IPS-NIHi11 (cell line): ENCODE data around the gene FN3KRP.
A peak's percentile ranks its signal among the peaks of the same experiment; 100 is the strongest.

Experiments
- DNase-seq: peaks from one replicate; pipeline ENCODE4 v3.0.0; 2012; ENCODE audit warnings: mixed read lengths, low spot score

Gene FN3KRP

GRCh38 chr17:82716203-82717010, at the start of gene FN3KRP:
Gene FN3KRP, plus strand, starts transcription at chr17:82716706. Its CDS starts 50 bp downstream, at chr17:82716756.
- DNase-seq: peak; percentile 99

DNA sequence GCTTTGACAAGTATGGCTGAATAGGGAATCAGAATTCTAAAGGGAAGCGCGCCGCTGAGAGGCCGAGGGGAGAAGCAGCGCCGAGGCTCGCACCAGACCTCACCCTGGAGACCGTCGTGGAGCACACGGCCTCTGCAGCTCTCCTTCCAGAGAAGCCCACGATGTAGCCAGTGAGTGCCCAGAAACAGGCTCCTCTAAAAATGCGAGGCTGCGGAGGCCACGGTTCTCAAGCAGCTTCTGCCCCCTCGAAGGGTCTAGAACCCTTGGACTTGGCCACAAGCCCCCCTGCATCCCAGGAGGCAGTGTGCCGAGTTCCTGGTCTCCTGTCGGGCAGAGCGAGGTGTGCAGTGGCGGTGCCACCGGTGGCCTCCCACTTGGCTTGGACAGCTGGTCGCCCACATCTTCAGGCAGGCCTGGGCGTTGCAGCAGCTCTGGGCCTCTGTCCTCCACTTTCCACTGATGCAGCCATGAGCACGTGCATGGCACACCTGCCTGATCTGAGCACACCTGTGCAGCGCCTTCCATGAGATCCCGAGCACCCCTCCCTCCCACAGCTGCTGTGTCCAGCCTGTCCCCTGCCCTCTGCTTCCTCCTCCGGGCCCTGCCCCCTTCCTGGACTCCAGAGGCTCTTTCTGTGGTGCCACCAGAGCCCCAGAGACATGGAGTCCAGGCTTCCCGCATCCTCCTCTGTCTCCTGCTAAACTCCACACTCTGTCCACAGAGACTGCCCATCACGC, 49.4 kb upstream of the FN3KRP start:
- DNase-seq: no peak

- DNase-seq: no peak
Measured at GRCh38 chr17:82667668-82668000, 48.9 kb upstream of the FN3KRP start.

DNA sequence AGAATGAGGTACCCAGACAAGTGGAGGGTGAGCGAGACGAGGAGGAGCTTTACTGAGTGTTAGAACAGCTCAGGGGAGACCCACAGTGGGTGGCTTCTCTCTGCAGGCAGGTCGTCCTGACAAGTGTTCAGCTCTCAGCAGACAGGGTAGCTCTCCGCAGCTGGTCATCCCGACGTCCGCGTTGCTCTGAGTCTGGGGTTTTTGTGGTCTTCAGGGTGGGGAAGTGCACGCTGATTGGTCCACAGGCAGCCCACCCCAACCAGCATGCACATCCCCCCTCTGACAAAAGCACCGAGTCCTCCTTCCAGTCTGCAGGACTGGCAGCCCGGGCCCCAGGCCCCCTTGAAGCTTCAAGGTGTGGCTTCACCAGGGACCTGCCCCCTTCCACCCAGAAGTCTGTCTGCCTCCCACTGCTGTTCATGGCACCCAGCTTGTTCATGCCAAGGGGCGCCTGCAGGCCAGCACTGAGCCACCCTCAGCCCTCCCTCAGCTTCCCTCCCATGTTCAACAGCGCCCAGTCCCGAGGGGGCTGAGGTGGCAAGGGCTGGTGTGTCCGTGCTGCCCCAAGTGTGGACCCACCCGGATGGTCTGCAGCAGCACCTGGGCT, 48.4 kb upstream of the FN3KRP start:
- DNase-seq: no peak

DNA sequence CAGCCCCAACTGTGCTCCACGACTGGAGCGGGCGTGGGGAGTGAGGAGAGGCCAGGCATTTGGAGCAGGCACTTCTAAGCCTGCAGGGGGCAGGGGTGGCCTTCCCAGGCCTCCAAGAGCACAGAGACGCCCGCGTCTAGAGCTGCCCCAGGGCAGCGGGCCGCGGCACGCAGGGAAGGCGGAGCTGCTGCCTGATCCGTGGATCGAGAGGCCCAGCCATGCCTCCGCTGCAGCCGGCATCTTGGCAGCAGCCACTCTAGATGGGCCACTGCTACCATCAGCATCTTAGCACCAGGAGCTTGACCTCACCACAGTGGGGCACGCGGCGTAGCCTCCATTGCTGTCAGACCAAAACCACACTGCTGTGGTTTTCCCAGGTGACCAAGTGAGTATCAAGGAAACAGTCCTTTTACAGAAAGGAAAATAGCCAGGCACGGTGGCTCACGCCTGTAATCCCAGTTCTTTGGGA, 47.8 kb upstream of the FN3KRP start:
- DNase-seq: peak; percentile 90

GRCh38 chr17:82670661-82671450, 45.6 kb upstream of the FN3KRP start:
- no peak for DNase-seq

GRCh38 chr17:82674656-82675475, 41.6 kb upstream of the FN3KRP start:
- DNase-seq: no peak

- DNase-seq: no peak
Measured at GRCh38 chr17:82675476-82676245, 40.8 kb upstream of the FN3KRP start.

GRCh38 chr17:82677353-82677925, 39.1 kb upstream of the FN3KRP start:
- DNase-seq: no peak

GRCh38 chr17:82678265-82678891, 38.1 kb upstream of the FN3KRP start:
- no peak for DNase-seq

DNA sequence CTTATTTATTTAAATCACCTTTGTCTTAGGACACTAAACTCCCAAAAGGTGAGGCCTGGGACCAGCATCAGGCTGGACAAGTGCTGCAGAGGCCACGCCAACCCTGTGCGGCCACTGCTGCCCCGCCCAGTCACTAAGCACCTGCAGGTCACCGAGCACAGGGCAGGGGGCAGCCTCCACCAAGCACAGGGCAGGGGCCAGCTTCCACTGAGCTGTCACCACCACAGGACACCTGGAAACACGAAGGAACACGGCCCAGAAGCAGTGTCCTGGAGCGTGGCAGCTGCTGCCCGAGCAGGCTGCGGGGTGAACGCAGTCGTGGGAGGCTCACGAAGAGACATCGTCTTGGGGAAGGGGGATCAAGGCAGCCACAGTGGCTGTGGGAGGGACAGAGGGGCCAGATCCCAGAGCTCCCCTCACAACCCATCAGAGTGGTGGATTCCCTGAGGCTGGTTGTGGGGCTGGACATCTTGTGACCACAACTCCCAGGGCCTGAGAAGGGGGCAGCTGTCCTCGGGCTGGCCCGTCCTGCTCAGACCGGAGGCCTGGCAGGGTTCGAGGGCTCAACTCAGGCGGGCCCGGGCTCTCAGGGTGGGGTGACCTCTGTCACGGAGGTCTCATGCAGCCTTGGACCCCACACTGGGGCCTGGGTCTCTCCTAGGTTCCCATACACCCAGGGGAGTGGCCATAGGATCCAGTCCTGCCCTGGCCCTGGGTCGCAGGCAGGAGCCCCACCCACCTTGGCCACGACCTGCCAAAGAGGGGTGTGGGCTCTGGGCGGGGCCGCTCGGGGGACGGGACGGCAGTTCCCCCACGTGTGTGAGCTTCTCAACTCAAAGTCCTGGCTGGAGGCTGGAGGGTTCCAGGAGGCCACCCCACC, 36.7 kb upstream of the FN3KRP start:
- peak; percentile 56 for DNase-seq

GRCh38 chr17:82681547-82681946, 35.0 kb upstream of the FN3KRP start:
- no peak for DNase-seq

DNA sequence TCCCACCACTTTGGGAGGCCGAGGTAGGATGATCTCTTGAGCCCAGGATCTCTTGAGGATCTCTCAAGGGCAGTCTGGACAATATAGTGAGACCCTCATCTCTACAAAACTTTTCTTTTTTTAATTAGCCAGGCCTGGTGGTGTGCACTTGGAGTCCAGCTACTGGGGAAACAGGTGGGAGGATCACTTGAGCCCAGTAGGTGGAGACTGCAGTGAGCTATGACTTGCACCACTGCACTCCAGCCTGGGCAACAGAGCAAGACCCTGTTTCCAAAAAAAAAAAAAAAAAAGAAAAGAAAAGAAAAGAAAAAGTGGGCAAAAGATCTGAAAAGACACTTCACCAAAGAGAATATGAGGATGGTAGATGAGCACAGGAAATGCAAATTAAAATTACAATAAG, 33.0 kb upstream of the FN3KRP start:
- DNase-seq: no peak

- DNase-seq: no peak
Measured at GRCh38 chr17:82684228-82684841, 32.2 kb upstream of the FN3KRP start.

GRCh38 chr17:82685291-82685690, 31.2 kb upstream of the FN3KRP start:
- DNase-seq: no peak

- no peak for DNase-seq
Measured at GRCh38 chr17:82686366-82687324, 29.9 kb upstream of the FN3KRP start.

- DNase-seq: no peak
Measured at GRCh38 chr17:82687375-82687861, 29.1 kb upstream of the FN3KRP start.
